A549 (cell line): ENCODE measurements around the gene SCARB1. TPM values are rescaled to one million over a fixed set of nuclear protein-coding genes. Genes with fewer than 3 reads are reported as not detected.

ENCODE experiments used
- ATAC-seq, 2 experiments: fragments of 200-7000 bp in 1 of 2; fragments of >200 bp in 1 of 2; cut with Nextera tagmentation in 1 of 2; cut with Tn5 transposase in 1 of 2; 3 replicates each; pipeline versions ENCODE4 v1.8.0 to v1.9.1; 2018 to 2020; ENCODE audit warnings: mild to moderate bottlenecking in 1 of 2, moderate library complexity in 1 of 2
- CTCF ChIA-PET: fragments of 300-600 bp; sonication (Branson Sonifier 250); formaldehyde crosslinking; extraction: SDS; loops from one replicate; lab custom pipeline; 2021; ENCODE audit warnings: antibody characterized with exemption, inconsistent platforms; lab: Yijun Ruan, JAX
- POLR2A ChIA-PET: fragments of 350-600 bp; formaldehyde crosslinking; extraction: SDS; loops from one replicate; lab custom pipeline; 2021; ENCODE audit warnings: antibody characterized with exemption, inconsistent platforms; lab: Yijun Ruan, JAX
- DNase-seq, 2 experiments: peaks; one replicate each; pipeline versions ENCODE4 v3.0.0 to v3.0.0-alpha.2; 2011 to 2016; ENCODE audit warnings: low read depth in 1 of 2, low spot score in 1 of 2
- FAIRE-seq: peaks from 2 replicates; lab custom pipeline; 2011; peaks lifted over from hg19 to GRCh38; lab: Jason Lieb, UNC
- H3K27ac ChIP-seq, 2 experiments: fragments of >200 bp; sonication (Bioruptor Twin); formaldehyde crosslinking; 3 replicates each; pipeline ENCODE4 v1.5.1; 2016 to 2017
- H3K4me1 ChIP-seq: fragments of >200 bp; sonication (Bioruptor Twin); formaldehyde crosslinking; 3 replicates; pipeline ENCODE4 v1.6.1; 2016
- H3K4me2 ChIP-seq: fragments of >200 bp; sonication (Bioruptor Twin); formaldehyde crosslinking; 3 replicates; pipeline ENCODE4 v1.6.1; 2016
- H3K4me3 ChIP-seq: fragments of >200 bp; sonication (Bioruptor Twin); formaldehyde crosslinking; 3 replicates; pipeline ENCODE4 v1.5.1; 2016
- H3K9me3 ChIP-seq: fragments of >200 bp; sonication (Bioruptor Twin); formaldehyde crosslinking; 3 replicates; pipeline ENCODE4 v1.6.1; 2016
- CBX2 ChIP-seq: fragments of 200-600 bp; sonication (generic); IDR thresholded peaks from 2 replicates; pipeline ENCODE4 v1.6.1; 2016; ENCODE audit warnings: low read depth, mild to moderate bottlenecking, borderline replicate concordance
- CHD2 ChIP-seq: fragments of 150-350 bp; IDR thresholded peaks from 2 replicates; pipeline ENCODE4 v1.6.1; 2014; ENCODE audit warnings: low read length; ENCODE audit not compliant: partially characterized antibody
- CHD4 ChIP-seq: fragments of 200-600 bp; sonication (generic); IDR thresholded peaks from 2 replicates; pipeline ENCODE4 v1.6.1; 2016; ENCODE audit warnings: antibody characterized with exemption, mild to moderate bottlenecking, borderline replicate concordance
- EHF ChIP-seq: fragments of 250-450 bp; sonication (Bioruptor Pico); IDR thresholded peaks from 2 replicates; pipeline ENCODE4 v1.5.0; 2020; ENCODE audit warnings: mild to moderate bottlenecking
- EP300 ChIP-seq, 2 experiments: fragments of >200 bp; sonication (Bioruptor Twin); formaldehyde crosslinking; IDR thresholded peaks; 2 replicates in 1 of 2; 3 replicates in 1 of 2; pipeline ENCODE4 v1.6.1; 2016 to 2017
- ESRRA ChIP-seq: fragments of 150-350 bp; IDR thresholded peaks from 2 replicates; pipeline ENCODE4 v1.6.1; 2014; ENCODE audit warnings: mild to moderate bottlenecking, low read length, borderline replicate concordance
- FOSB ChIP-seq: fragments of 250-450 bp; sonication (Bioruptor Pico); IDR thresholded peaks from 2 replicates; pipeline ENCODE4 v1.5.0; 2020; ENCODE audit warnings: mild to moderate bottlenecking, moderate library complexity
- FOSL2 ChIP-seq, 2 experiments: fragments of 450-650 bp in 1 of 2; fragments of >200 bp in 1 of 2; sonication (Bioruptor Twin) in 1 of 2; formaldehyde crosslinking; IDR thresholded peaks; 2 replicates each; pipeline versions ENCODE4 v1.5.0 to v1.6.1; 2016 to 2020; ENCODE audit warnings: mild to moderate bottlenecking in 1 of 2, moderate library complexity in 1 of 2
- FOXS1 ChIP-seq: fragments of 250-450 bp; sonication (Bioruptor Pico); IDR thresholded peaks from 2 replicates; pipeline ENCODE4 v1.5.0; 2020; ENCODE audit warnings: mild to moderate bottlenecking, moderate library complexity
- GATA3 ChIP-seq: IDR thresholded peaks from 2 replicates; pipeline ENCODE4 v1.6.1; 2012; ENCODE audit warnings: borderline replicate concordance
- HES2 ChIP-seq: fragments of >200 bp; sonication (Bioruptor Twin); formaldehyde crosslinking; IDR thresholded peaks from 2 replicates; pipeline ENCODE4 v1.6.1; 2016
- HOXA7 ChIP-seq: fragments of 250-450 bp; sonication (Bioruptor Pico); IDR thresholded peaks from 2 replicates; pipeline ENCODE4 v1.5.0; 2020; ENCODE audit warnings: mild to moderate bottlenecking, moderate library complexity
- JUN ChIP-seq, 2 experiments: fragments of >200 bp; sonication (Bioruptor Twin); formaldehyde crosslinking; IDR thresholded peaks; 2 replicates in 1 of 2; 3 replicates in 1 of 2; pipeline ENCODE4 v1.6.1; 2016 to 2017
- KDM1A ChIP-seq: fragments of 200-600 bp; sonication (generic); IDR thresholded peaks from 2 replicates; pipeline ENCODE4 v1.6.1; 2016; ENCODE audit warnings: low read depth, mild to moderate bottlenecking
- KDM5A ChIP-seq: fragments of 200-600 bp; sonication (generic); IDR thresholded peaks from 2 replicates; pipeline ENCODE4 v1.6.1; 2016; ENCODE audit warnings: antibody characterized with exemption, mild to moderate bottlenecking
- MAFK ChIP-seq: fragments of 450-650 bp; IDR thresholded peaks from 2 replicates; pipeline ENCODE4 v1.6.1; 2014; ENCODE audit not compliant: partially characterized antibody
- POLR2AphosphoS2 ChIP-seq: conservative IDR thresholded peaks from 2 replicates; pipeline ENCODE4 v1.6.1; 2012; ENCODE audit warnings: low read length, improper control_type of control experiment, inconsistent platforms
- RCOR1 ChIP-seq: fragments of 150-350 bp; IDR thresholded peaks from 2 replicates; pipeline ENCODE4 v1.6.1; 2014; ENCODE audit warnings: antibody characterized with exemption, low read length, low read depth
- REST ChIP-seq: fragments of 200-600 bp; sonication (generic); IDR thresholded peaks from 2 replicates; pipeline ENCODE4 v1.6.1; 2016; ENCODE audit warnings: antibody characterized with exemption, mild to moderate bottlenecking, moderate library complexity
- SMC3 ChIP-seq: fragments of >200 bp; sonication (Bioruptor Twin); formaldehyde crosslinking; IDR thresholded peaks from 3 replicates; pipeline ENCODE4 v1.6.1; 2018; ENCODE audit warnings: inconsistent platforms
- TFCP2L1 ChIP-seq: fragments of 250-450 bp; sonication (Bioruptor Pico); IDR thresholded peaks from 2 replicates; pipeline ENCODE4 v1.5.0; 2021; ENCODE audit warnings: mild to moderate bottlenecking
- USF2 ChIP-seq: fragments of 450-650 bp; IDR thresholded peaks from 2 replicates; pipeline ENCODE4 v1.6.1; 2014; ENCODE audit warnings: antibody characterized with exemption
- ZC3H11A ChIP-seq: fragments of 450-650 bp; IDR thresholded peaks from 2 replicates; pipeline ENCODE4 v1.6.1; 2014; ENCODE audit warnings: antibody characterized with exemption, mild to moderate bottlenecking
- ZNF302 ChIP-seq: fragments of 250-450 bp; sonication (Bioruptor Pico); IDR thresholded peaks from 2 replicates; pipeline ENCODE4 v1.9.0; 2021; ENCODE audit warnings: inconsistent platforms, mild to moderate bottlenecking, moderate library complexity
- WGBS: methylation state at CpG from one replicate; pipeline ENCODE4 v1.1.6; 2017; ENCODE audit errors: missing lambda C conversion rate; 5-methylcytosine and 5-hydroxymethylcytosine counted together
- polyA plus RNA-seq, 4 experiments: library from polyadenylated mRNA; depleted of rRNA in 3 of 4; stranded (reverse); fragments of >200 nt; fragmentation: RNase III in 1 of 4; extraction: RNeasy Plus Mini Kit Qiagen cat#74134 plus additional on column Dnase treatment in 1 of 4; gene quantifications; 2 replicates in 3 of 4; 3 replicates in 1 of 4; pipeline ENCODE4 v1.2.3, GENCODE V29; 2011 to 2017
- TF ChIP-seq, protein P1 (sequence below): fragments of 250-450 bp; sonication (Bioruptor Pico); IDR thresholded peaks from 2 replicates; pipeline ENCODE4 v1.5.0; 2020; ENCODE audit warnings: low read depth, mild to moderate bottlenecking, moderate library complexity
- TF ChIP-seq, protein P2 (sequence below): fragments of 250-450 bp; sonication (Bioruptor Pico); IDR thresholded peaks from 2 replicates; pipeline ENCODE4 v1.5.0; 2021; ENCODE audit warnings: mild to moderate bottlenecking, moderate library complexity, borderline replicate concordance

Gene SCARB1
- polyA plus RNA-seq, 2 of the 4 experiments (the other 2 are of a cell fraction), result 81.1 to 154 TPM

DNA sequence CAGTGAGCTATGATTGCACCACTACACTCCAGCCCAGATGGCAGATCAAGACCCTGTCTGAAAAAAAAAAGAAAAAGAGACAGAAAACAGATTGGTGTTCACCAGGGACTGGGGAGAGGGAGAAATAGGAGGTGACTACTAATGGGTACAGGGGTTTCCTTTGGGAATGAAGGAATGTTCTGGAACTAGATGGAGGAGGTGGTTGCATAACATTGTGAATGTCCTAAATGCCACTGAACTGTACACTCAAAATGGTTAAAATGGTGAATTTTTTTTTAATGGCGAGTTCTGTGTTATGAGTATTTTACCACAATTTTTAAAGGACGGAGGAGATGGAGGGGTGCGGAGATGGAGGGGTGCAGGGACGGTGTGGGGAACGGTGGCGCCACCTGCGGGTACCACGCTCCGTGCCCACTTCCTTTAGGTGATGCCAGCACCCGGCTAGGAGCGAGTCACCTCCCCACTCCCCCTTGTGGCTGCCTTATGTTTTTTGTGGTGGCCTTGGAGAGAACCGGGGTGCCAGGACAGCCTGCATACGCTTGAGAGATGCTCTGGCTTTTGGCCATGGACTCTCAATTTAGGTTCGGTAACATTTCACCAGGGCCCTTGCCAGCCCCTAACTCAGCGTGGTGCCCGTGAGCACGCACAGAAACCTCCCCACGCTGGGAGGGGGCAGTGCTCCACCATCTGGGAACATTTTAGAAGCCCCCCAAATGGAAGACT, 34.7 kb upstream of the SCARB1 start (continued):
- 0 out of 2 replicates have a peak, but pooled peaks have one; percentile 15 for TF ChIP-seq GATA3
- no peak for TF ChIP-seq KDM1A
- TF ChIP-seq, protein P1, sequence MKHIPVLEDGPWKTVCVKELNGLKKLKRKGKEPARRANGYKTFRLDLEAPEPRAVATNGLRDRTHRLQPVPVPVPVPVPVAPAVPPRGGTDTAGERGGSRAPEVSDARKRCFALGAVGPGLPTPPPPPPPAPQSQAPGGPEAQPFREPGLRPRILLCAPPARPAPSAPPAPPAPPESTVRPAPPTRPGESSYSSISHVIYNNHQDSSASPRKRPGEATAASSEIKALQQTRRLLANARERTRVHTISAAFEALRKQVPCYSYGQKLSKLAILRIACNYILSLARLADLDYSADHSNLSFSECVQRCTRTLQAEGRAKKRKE (CRISPR knock-in tag), result no peak
- TF ChIP-seq, protein P2, sequence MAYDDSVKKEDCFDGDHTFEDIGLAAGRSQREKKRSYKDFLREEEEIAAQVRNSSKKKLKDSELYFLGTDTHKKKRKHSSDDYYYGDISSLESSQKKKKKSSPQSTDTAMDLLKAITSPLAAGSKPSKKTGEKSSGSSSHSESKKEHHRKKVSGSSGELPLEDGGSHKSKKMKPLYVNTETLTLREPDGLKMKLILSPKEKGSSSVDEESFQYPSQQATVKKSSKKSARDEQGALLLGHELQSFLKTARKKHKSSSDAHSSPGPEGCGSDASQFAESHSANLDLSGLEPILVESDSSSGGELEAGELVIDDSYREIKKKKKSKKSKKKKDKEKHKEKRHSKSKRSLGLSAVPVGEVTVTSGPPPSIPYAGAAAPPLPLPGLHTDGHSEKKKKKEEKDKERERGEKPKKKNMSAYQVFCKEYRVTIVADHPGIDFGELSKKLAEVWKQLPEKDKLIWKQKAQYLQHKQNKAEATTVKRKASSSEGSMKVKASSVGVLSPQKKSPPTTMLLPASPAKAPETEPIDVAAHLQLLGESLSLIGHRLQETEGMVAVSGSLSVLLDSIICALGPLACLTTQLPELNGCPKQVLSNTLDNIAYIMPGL (CRISPR knock-in tag), result no peak
- TF ChIP-seq FOSL2 (IDR thresholded peaks at IDR 0.05), result no peak
- TF ChIP-seq FOSL2 (CRISPR knock-in tag; IDR thresholded peaks at IDR 0.05), result peak; percentile 47; the same call in 1 of the 2 replicates
- no peak for TF ChIP-seq EP300 (IDR thresholded peaks at IDR 0.05)
- TF ChIP-seq RCOR1, result no peak
- 0 out of 2 replicates have a peak, but pooled peaks have one; percentile 35 for TF ChIP-seq EHF (CRISPR knock-in tag)
- TF ChIP-seq CHD2, result no peak
- no peak for TF ChIP-seq MAFK
- no peak for TF ChIP-seq USF2
- no peak for TF ChIP-seq FOXS1
- TF ChIP-seq TFCP2L1, result no peak
- peak in 1 of 2 experiments; percentile 43; a peak in 1 of 5 replicates for TF ChIP-seq JUN (IDR thresholded peaks at IDR 0.05)
- no peak for TF ChIP-seq ZC3H11A
- peak; percentile 98 for TF ChIP-seq SMC3
- TF ChIP-seq ZNF302, result no peak
- no peak for TF ChIP-seq CBX2
- no peak for TF ChIP-seq HES2

DNA sequence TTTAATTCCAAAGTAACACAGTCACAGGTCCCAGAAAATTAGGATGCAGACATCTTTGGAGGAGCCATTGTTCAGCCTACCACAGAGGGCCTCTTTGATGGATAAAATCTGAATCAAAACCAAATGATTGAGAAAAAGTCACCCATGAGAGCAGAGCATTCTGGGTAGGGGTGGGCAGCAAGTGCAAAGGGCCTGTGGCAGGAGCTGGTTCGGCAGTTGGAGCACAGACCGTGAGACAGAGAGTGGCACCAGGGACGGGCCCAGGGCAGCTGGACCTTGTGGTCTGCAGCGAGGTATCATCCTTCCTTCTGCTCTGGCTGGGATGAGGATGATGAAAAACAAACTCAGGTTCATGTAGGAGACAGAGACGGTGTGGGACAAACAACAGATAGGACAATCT, 32.8 kb upstream of the SCARB1 start:
- Histone ChIP-seq H3K27ac (peak overlapping the region in 1 of 2 experiments; percentile 53; a peak in 3 of 6 replicates), H3K4me2 (no peak overlapping the region)
- POLR2A ChIA-PET, result no interaction called here
- CTCF ChIA-PET, result interaction anchor here (0.7 to 2.0 kb wide), 4 partner anchors 10 to 69 kb away, joined by 3 to 10 read pairs (median 3); no protein-coding TSS in a partner anchor
- DNase-seq, result no peak
- 96% methylated on average over 5 of the region's 5 CpGs for WGBS
- TF ChIP-seq KDM5A, result no peak
- no peak for TF ChIP-seq POLR2AphosphoS2
- no peak for TF ChIP-seq ZC3H11A
- TF ChIP-seq ESRRA, result no peak
- no peak for TF ChIP-seq FOSB (CRISPR knock-in tag)
- no peak for TF ChIP-seq HOXA7 (CRISPR knock-in tag)
- TF ChIP-seq CHD4, result no peak
- no peak for TF ChIP-seq REST
- no peak for TF ChIP-seq RCOR1
- TF ChIP-seq, all 56 proteins: peak for 0
- H3K4me1 ChIP-seq, result peaks cover 42% of the 10 kb centered on the region
- no peak overlapping the region for H3K4me3 ChIP-seq
- FAIRE-seq, result no peak
- H3K9me3 ChIP-seq, result no peaks in the 10 kb centered on the region
- no peak for ATAC-seq
